GM21423 (cell line): ENCODE data around the gene KRTAP4-4.
"Not testable (repeated sequence)": the region's sequence is repeated elsewhere in the genome, so short reads cannot be mapped to it uniquely, and the experiment has no call there.

Experiments
- ATAC-seq: cut with Tn5 transposase; IDR thresholded peaks from one replicate; pipeline ENCODE4 v1.9.1; 2021; ENCODE audit warnings: mild to moderate bottlenecking, moderate library complexity; ENCODE audit not compliant: unreplicated experiment

Gene KRTAP4-4

GRCh38 chr17:41148971-41149651 lies 11.4 kb downstream of the KRTAP4-4 start:
- ATAC-seq: not testable (repeated sequence)

- ATAC-seq: no peak
Observed at GRCh38 chr17:41147531-41148204, 12.9 kb downstream of the KRTAP4-4 start.

- ATAC-seq: no peak
Observed at GRCh38 chr17:41145261-41145660, 15.3 kb downstream of the KRTAP4-4 start.

GRCh38 chr17:41144846-41145245 lies 15.7 kb downstream of the KRTAP4-4 start:
- ATAC-seq: no peak

GRCh38 chr17:41141361-41141760 lies 19.2 kb downstream of the KRTAP4-4 start:
- no peak for ATAC-seq

- no peak for ATAC-seq
Observed at GRCh38 chr17:41140360-41141131, 20.0 kb downstream of the KRTAP4-4 start, which contains the start of gene KRTAP4-6. KRTAP4-6 (minus strand) TSS chr17:41140544; CDS start chr17:41140487, 57 bp downstream.

GRCh38 chr17:41139865-41140264 lies 20.7 kb downstream of the KRTAP4-4 start:
- not testable (repeated sequence) for ATAC-seq

GRCh38 chr17:41133880-41134735 lies 26.4 kb downstream of the KRTAP4-4 start:
- ATAC-seq: no peak

GRCh38 chr17:41131979-41132378 lies 28.6 kb downstream of the KRTAP4-4 start:
- no peak for ATAC-seq

- no peak for ATAC-seq
Observed at GRCh38 chr17:41127371-41127770, 33.2 kb downstream of the KRTAP4-4 start.

- no peak for ATAC-seq
Observed at GRCh38 chr17:41126412-41126811, 34.1 kb downstream of the KRTAP4-4 start.

GRCh38 chr17:41125064-41125463 lies 35.5 kb downstream of the KRTAP4-4 start:
- no peak for ATAC-seq

- ATAC-seq: not testable (repeated sequence)
Observed at GRCh38 chr17:41123991-41124371, 36.6 kb downstream of the KRTAP4-4 start, which contains the start of gene KRTAP4-12. KRTAP4-12 (minus strand) TSS chr17:41124182; CDS start chr17:41124122, 60 bp downstream.

- ATAC-seq: not testable (repeated sequence)
Observed at GRCh38 chr17:41123292-41123990, 37.1 kb downstream of the KRTAP4-4 start.

GRCh38 chr17:41121742-41122141 lies 38.8 kb downstream of the KRTAP4-4 start:
- ATAC-seq: no peak

GRCh38 chr17:41119696-41120690 lies 40.6 kb downstream of the KRTAP4-4 start:
- ATAC-seq: not testable (repeated sequence)

GRCh38 chr17:41118721-41119120 lies 41.8 kb downstream of the KRTAP4-4 start:
- no peak for ATAC-seq

- ATAC-seq: not testable (repeated sequence)
Observed at GRCh38 chr17:41117846-41118386, 42.6 kb downstream of the KRTAP4-4 start, which contains the start of gene KRTAP4-11. KRTAP4-11 (minus strand) TSS chr17:41118373; CDS start chr17:41118315, 58 bp downstream.
